HG03571 (cell line): ENCODE measurements around the gene TCEA3.

ENCODE experiments used
- ATAC-seq: cut with Tn5 transposase; IDR thresholded peaks from one replicate; pipeline ENCODE4 v1.9.1; 2021; ENCODE audit not compliant: unreplicated experiment

The TCEA3 gene

GRCh38 chr1:23448846-23449245 lies 24.3 kb upstream of the TCEA3 start:
- no peak for ATAC-seq

- no peak for ATAC-seq
Measured at GRCh38 chr1:23446661-23447310, 22.2 kb upstream of the TCEA3 start.

- no peak for ATAC-seq
Measured at GRCh38 chr1:23444596-23445390, 20.2 kb upstream of the TCEA3 start.

GRCh38 chr1:23444104-23444533 lies 19.6 kb upstream of the TCEA3 start:
- ATAC-seq: no peak

- no peak for ATAC-seq
Measured at GRCh38 chr1:23442751-23443150, 18.2 kb upstream of the TCEA3 start.

- no peak for ATAC-seq
Measured at GRCh38 chr1:23441446-23442148, 17.0 kb upstream of the TCEA3 start.

- no peak for ATAC-seq
Measured at GRCh38 chr1:23438545-23438944, 14.0 kb upstream of the TCEA3 start.

- ATAC-seq: no peak
Measured at GRCh38 chr1:23437355-23437664, 12.8 kb upstream of the TCEA3 start.

- ATAC-seq: no peak
Measured at GRCh38 chr1:23436520-23437354, 12.2 kb upstream of the TCEA3 start.

GRCh38 chr1:23434260-23434775 lies 9.8 kb upstream of the TCEA3 start:
- ATAC-seq: no peak

- no peak for ATAC-seq
Measured at GRCh38 chr1:23433122-23433521, 8.6 kb upstream of the TCEA3 start.

GRCh38 chr1:23431431-23431830 lies 6.9 kb upstream of the TCEA3 start:
- no peak for ATAC-seq

- no peak for ATAC-seq
Measured at GRCh38 chr1:23430803-23431202, 6.3 kb upstream of the TCEA3 start.

- ATAC-seq: no peak
Measured at GRCh38 chr1:23428136-23428905, 3.8 kb upstream of the TCEA3 start.

GRCh38 chr1:23427550-23427949 lies 3.0 kb upstream of the TCEA3 start:
- ATAC-seq: no peak

GRCh38 chr1:23426828-23427227 lies 2.3 kb upstream of the TCEA3 start:
- ATAC-seq: no peak

GRCh38 chr1:23425193-23425494 lies 596 bp upstream of the TCEA3 start:
- no peak for ATAC-seq

- ATAC-seq: no peak
Measured at GRCh38 chr1:23423415-23424292, 894 bp downstream of the TCEA3 start.

GRCh38 chr1:23422941-23423340 lies 1.6 kb downstream of the TCEA3 start:
- ATAC-seq: no peak
